NCI-H345 treated with DMSO at 0.1 percent for 48 hours (cell line): Measurements from ENCODE around the gene RAB6A.
"Not testable (repeated sequence)": the region's sequence is repeated elsewhere in the genome, so short reads cannot be mapped to it uniquely, and the experiment has no call there.

Source experiments
- DNase-seq: peaks from one replicate; lab custom pipeline; 2025; ENCODE audit not compliant: unreplicated experiment; lab: John Stamatoyannopoulos, UW

Gene RAB6A

DNA sequence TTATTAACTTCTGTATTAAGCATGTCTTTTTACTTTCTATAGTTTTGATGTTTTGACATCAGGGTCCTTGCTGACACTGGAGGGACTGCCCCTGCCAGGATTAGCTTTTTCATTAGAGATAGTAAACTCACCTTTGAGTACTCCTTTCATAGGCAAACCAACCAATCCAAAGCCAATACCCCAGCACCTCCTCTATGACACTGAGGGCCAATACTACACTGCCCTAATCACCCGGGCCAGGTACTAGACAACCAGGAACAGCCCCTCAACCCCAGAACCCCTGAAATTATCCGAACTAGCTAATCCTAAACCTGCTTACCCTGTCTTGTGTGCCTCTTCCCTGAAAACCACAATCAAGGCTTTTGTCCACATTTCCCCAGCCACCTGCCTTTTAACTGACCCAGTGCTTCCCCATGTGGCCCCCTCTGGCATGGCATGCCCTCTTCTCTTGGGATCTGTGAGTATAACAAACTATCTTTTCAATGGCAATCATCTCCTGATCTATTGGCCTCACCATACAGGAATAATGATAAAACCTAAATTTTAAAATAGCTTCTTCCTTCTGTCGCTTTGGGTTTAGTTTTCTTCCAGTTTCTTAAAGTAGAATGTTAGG lies 31.2 kb downstream of the RAB6A start:
- DNase-seq: no peak

GRCh38 chr11:73728000-73728399 lies 32.9 kb downstream of the RAB6A start:
- no peak for DNase-seq

- DNase-seq: no peak
Observed at GRCh38 chr11:73726825-73727224, 34.0 kb downstream of the RAB6A start.

GRCh38 chr11:73717136-73717535 lies 43.7 kb downstream of the RAB6A start:
- DNase-seq: no peak

GRCh38 chr11:73716153-73717056 lies 44.5 kb downstream of the RAB6A start:
- DNase-seq: no peak

- no peak for DNase-seq
Observed at GRCh38 chr11:73715541-73715940, 45.3 kb downstream of the RAB6A start.

DNA sequence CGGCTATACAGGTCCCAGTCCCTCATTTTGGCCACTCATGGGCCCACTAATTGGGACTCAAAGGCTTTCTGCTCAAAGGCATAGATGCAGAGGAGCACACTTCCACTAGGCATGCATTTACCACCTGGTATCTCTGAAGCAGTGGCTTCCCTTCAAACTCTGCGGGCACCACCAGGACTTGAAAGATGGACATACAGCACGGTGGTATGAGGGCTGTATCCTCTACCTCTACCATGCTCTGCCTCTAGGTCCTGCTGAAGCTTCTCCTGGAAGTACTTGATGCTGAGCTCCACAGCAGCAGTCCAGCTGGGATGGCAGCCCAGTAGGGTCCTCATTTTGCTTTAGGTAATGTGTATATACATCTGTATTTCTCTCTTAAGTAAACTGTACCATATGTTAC lies 49.9 kb downstream of the RAB6A start:
- no peak for DNase-seq

GRCh38 chr11:73705053-73705452 lies 55.8 kb downstream of the RAB6A start:
- no peak for DNase-seq

DNA sequence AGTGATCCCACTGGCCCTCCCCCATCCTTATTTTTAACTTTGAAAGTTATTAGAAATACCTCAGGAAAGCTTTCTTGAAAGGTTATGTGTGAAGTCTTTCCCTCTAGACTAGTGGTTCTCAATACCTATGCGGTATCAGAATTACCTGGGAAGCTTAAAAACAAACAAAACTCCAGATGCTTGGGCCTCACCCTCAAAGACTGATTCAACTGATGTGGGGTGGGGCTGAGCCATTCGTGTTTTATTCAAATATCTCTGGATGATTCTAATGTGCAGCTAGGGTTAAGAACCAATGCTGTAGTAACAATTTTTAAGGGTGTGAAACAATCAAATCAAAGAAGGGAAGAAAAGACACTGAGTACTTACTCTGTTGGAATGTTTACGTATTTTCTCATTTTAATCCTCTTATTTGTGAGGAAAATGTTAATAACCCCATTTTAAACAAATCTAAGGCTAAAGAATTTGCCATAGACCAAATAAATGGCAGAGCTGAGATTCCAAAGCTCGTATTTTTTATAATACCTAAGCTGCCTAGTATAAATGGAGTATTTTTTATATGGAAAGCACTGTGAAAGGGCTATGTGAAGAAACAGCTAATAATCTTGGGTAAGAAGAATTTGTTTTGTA lies 66.9 kb downstream of the RAB6A start:
- no peak for DNase-seq

- DNase-seq: no peak
Observed at GRCh38 chr11:73680687-73681086, 80.2 kb downstream of the RAB6A start.

DNA sequence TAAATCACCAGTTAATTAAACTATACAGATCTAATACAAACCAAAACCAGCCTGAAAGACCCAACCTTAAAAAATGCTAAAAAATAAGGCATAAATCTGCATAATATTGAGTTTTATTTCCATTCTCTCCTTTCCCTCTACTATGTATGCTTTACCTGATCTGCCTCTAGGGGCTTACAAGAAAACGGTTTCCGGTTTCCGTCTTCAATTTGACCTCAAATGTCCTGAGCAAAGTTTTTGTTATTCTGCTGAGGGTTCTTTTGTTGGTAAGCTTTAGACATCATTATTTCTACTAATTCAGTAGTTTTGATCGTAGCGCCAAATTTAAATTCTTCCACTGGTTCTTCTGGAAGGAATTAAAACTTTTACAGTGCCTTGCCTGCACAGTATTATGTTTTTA lies 84.3 kb downstream of the RAB6A start:
- not testable (repeated sequence) for DNase-seq

DNA sequence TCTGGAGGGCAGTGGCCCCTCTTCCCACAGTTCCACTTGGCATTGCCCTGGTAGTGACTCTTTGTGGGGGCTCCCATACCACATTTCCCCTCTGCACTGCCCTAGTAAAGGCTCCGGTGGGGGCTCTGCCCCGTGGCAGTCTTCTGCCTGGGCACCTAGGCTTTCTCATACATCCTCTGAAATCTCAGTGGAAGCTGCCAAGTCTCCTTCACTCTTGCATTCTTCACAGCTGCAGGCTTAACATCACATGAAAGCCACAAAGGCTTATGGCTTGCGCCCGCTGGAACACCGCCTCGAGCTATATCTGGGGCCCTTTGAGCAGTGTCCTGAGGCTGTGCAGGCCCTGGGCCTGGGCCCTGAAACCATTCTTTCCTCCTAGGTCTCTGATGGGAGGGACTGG lies 89.2 kb downstream of the RAB6A start:
- DNase-seq: no peak

DNA sequence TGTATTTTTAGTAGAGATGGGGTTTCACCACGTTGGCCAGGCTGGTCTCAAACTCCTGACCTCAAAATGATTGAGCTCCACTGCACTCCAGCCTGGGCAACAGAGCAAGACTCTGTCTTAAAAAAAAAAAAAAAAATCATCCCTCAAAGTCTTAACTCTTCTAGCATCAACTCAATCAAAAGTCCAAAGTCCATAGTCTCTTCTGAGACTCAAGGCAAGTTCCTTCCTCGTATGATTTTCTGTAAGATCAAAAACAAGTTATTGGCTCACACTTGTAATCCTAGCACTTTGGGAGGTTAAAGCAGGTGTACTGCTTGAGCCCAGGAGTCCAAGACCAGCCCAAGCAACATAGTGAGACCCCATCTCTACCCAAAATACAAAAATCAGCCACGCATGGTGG lies 90.1 kb downstream of the RAB6A start:
- no peak for DNase-seq

GRCh38 chr11:73667891-73668290 lies 93.0 kb downstream of the RAB6A start:
- no peak for DNase-seq

- DNase-seq: no peak
Observed at GRCh38 chr11:73664877-73665276, 96.0 kb downstream of the RAB6A start.

DNA sequence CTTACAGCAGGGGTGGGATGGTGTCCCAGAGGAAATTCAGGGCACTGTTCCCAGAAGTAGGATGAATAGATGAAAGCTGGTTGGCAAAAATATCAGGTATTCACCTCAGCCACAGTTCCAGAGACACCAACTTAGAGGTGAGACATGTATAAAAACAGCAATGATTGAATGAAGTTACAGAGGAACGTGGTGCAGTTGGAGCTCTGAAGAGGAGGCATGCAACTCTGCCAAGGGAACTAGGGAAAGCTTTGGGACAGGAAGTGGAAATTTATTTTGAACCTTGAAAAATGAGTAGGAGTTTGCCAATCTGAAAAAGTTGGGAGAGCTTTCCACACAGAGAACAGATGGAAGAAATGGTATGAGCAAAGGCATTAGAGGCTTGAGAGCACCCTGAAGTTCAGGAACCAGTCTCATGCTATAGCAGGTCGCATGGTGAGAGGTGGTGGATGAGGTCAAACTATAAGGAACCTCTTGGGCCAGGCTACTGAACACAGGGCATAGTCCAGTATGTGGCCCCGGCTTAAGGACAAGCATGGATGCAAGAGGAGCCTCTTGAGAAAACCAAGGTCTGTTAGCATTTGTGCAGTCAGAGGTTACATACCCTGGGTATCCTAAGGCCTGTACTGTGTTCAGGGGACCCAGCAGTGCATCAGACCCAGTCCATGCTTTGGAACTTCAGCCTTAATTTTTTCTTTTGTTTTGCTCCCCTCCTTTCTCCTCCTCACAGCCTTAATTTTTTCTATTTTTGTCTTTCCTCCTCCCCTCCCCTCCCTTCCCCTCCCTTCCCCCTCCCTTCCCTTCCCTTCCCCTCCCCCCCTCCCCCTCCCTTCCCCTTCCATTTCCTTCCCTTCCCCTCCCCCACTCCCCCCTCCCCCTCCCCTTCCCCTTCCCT lies 97.0 kb downstream of the RAB6A start:
- DNase-seq: no peak

GRCh38 chr11:73662445-73663157 lies 98.3 kb downstream of the RAB6A start:
- no peak for DNase-seq

- peak; percentile 43 for DNase-seq
Observed at GRCh38 chr11:73661035-73661628, 99.7 kb downstream of the RAB6A start.

DNA sequence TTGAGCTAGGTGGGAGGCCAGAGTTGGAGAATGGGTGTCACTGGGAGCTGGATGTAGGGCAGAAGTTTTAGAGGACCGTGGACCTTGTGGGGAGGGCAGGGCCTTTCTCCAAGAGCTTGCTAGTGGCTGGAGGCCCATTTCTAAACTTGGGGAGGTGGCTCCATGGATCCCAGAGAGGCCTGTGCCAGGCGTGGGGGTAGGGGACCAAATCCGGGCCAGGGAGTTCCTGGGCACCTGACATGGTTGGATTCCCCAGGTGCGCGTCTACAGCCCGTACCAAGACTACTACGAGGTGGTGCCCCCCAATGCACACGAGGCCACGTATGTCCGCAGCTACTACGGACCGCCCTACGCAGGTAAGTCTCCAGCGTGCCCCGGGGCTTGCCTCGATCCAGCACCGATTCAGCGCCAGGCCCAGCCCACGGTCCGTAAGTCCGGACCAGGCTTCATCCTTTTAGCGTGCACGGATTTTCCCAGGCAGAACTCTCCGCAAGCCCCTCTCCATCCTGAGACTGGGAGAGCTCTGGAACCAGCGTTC lies 100.3 kb downstream of the RAB6A start:
- DNase-seq: no peak

- DNase-seq: no peak
Observed at GRCh38 chr11:73659961-73660360, 100.9 kb downstream of the RAB6A start.
